Measurements from ENCODE around the gene CCDC15.
"Not testable (repeated sequence)": the region's sequence is repeated elsewhere in the genome, so short reads cannot be mapped to it uniquely, and the experiment has no call there.

Gene CCDC15

GRCh38 chr11:125036933-125037332, 82.9 kb downstream of the CCDC15 start:
- TF ChIP-seq, protein P1, sequence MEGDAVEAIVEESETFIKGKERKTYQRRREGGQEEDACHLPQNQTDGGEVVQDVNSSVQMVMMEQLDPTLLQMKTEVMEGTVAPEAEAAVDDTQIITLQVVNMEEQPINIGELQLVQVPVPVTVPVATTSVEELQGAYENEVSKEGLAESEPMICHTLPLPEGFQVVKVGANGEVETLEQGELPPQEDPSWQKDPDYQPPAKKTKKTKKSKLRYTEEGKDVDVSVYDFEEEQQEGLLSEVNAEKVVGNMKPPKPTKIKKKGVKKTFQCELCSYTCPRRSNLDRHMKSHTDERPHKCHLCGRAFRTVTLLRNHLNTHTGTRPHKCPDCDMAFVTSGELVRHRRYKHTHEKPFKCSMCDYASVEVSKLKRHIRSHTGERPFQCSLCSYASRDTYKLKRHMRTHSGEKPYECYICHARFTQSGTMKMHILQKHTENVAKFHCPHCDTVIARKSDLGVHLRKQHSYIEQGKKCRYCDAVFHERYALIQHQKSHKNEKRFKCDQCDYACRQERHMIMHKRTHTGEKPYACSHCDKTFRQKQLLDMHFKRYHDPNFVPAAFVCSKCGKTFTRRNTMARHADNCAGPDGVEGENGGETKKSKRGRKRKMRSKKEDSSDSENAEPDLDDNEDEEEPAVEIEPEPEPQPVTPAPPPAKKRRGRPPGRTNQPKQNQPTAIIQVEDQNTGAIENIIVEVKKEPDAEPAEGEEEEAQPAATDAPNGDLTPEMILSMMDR (conservative IDR thresholded peaks at IDR 0.05; ENCODE audit: low read length): no peak
- no peak overlapping the region for H3K4me3 ChIP-seq (ENCODE audit: low read length)
- DNase-seq (ENCODE audit: low read depth): peak; percentile 73

- DNase-seq (ENCODE audit: low read depth): no peak
- H3K4me3 ChIP-seq (ENCODE audit: low read length): no peak overlapping the region
- TF ChIP-seq, protein P1 (conservative IDR thresholded peaks at IDR 0.05; ENCODE audit: low read length): no peak
Observed at GRCh38 chr11:125049164-125049792, 95.3 kb downstream of the CCDC15 start.

- no peak for DNase-seq (ENCODE audit: low read depth)
- TF ChIP-seq, protein P1 (conservative IDR thresholded peaks at IDR 0.05; ENCODE audit: low read length): no peak
- no peak overlapping the region for H3K4me3 ChIP-seq (ENCODE audit: low read length)
Observed at GRCh38 chr11:125052047-125052446, 98.0 kb downstream of the CCDC15 start.

DNA sequence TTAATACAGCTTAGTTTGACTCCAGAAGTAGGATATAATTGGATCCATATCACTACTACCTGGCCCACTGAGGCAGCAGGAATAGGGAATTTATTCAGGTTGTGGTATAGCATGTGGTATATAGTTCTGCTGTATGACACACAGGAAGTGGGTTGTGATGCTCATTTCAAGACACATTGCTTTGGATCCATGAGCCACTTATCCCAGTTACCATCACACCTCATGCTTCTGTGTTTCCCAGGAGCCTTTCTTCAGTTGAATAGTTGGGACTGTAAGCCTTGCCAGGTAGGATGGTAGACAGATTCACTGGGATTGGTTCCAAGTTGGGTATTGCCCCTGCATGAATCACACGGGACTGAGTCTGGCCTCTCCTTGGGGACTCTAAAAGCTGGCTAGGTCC, 99.2 kb downstream of the CCDC15 start:
- TF ChIP-seq, protein P1 (conservative IDR thresholded peaks at IDR 0.05; ENCODE audit: low read length): no peak
- DNase-seq (ENCODE audit: low read depth): no peak
- H3K4me3 ChIP-seq (ENCODE audit: low read length): no peak overlapping the region

DNA sequence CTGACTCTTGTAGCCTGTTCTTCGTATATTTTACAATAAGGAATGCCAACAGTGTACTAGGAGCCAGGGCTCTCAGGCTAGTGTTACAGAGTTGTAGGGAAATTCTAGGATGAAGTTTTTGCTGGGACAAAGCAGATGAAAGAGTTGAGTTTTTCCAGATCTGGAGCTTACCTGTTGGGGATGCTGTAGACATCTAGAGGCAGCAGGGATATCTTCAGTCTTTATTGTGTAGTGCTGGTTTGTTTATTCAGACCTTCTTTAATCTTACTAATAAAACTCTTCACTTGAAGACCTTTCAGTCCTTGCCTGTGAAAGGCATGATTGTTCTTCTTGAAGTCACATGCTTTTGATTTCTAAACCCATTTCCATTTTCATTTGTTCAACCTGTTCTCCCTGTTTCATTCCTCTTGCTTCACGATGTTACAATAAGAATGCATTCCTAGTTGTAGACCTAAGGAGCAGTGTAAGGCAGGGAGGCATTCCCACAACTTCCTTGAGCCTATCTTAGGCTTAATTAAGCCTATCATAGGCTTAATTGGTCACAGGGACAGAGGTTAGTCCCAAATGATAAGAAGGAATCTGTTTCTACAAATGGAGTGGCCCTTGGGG, 101.2 kb downstream of the CCDC15 start:
- DNase-seq (ENCODE audit: low read depth): no peak
- TF ChIP-seq, protein P1 (conservative IDR thresholded peaks at IDR 0.05; ENCODE audit: low read length): no peak
- H3K4me3 ChIP-seq (ENCODE audit: low read length): no peak overlapping the region

- not testable (repeated sequence) for H3K4me3 ChIP-seq (ENCODE audit: low read length)
Observed at GRCh38 chr11:125056111-125056510, 102.1 kb downstream of the CCDC15 start.

GRCh38 chr11:125056931-125057692, 103.1 kb downstream of the CCDC15 start:
- TF ChIP-seq, protein P1 (conservative IDR thresholded peaks at IDR 0.05; ENCODE audit: low read length): no peak
- DNase-seq (ENCODE audit: low read depth): no peak
- no peak overlapping the region for H3K4me3 ChIP-seq (ENCODE audit: low read length)

More at GRCh38 chr11:125056111-125056510, 102.1 kb downstream of the CCDC15 start:
- not testable (repeated sequence) for DNase-seq (ENCODE audit: low read depth)

Measured in AG10803 (cell line).